GM19240 (cell line): ENCODE results near the gene APOBR.
"Not testable (repeated sequence)": the region's sequence is repeated elsewhere in the genome, so short reads cannot be mapped to it uniquely, and the experiment has no call there.

ENCODE experiments used
- DNase-seq: peaks from one replicate; pipeline ENCODE4 v3.0.0; 2011; ENCODE audit warnings: low spot score; ENCODE audit not compliant: insufficient read length

APOBR gene

GRCh38 chr16:28527100-28527785 lies 32.8 kb downstream of the APOBR start:
- DNase-seq = not testable (repeated sequence)

- no peak for DNase-seq
These were observed 33.5 kb downstream of the APOBR start for GRCh38 chr16:28527985-28528384.

- DNase-seq = no peak
These were observed 34.0 kb downstream of the APOBR start for GRCh38 chr16:28528463-28528867.

GRCh38 chr16:28529124-28529523 lies 34.7 kb downstream of the APOBR start:
- DNase-seq = no peak

GRCh38 chr16:28531777-28532744 lies 37.6 kb downstream of the APOBR start:
- DNase-seq = no peak

GRCh38 chr16:28532940-28533647 lies 38.7 kb downstream of the APOBR start:
- DNase-seq = no peak

GRCh38 chr16:28534542-28535373 lies 40.3 kb downstream of the APOBR start:
- no peak for DNase-seq

GRCh38 chr16:28537076-28537475 lies 42.6 kb downstream of the APOBR start:
- no peak for DNase-seq

- DNase-seq = no peak
These were observed 43.7 kb downstream of the APOBR start for GRCh38 chr16:28537964-28538732.

GRCh38 chr16:28538733-28539596 lies 44.5 kb downstream of the APOBR start, which contains the start of gene NUPR1:
NUPR1 (minus strand) TSS chr16:28538974; CDS start chr16:28538907, 67 bp downstream.
- no peak for DNase-seq

- DNase-seq = no peak
These were observed 45.9 kb downstream of the APOBR start for GRCh38 chr16:28540346-28540745.

GRCh38 chr16:28542646-28543045 lies 48.2 kb downstream of the APOBR start:
- no peak for DNase-seq

- DNase-seq = no peak
These were observed 48.6 kb downstream of the APOBR start for GRCh38 chr16:28543072-28543471.

- DNase-seq = no peak
These were observed 50.6 kb downstream of the APOBR start for GRCh38 chr16:28544998-28545397.

- DNase-seq = not testable (repeated sequence)
These were observed 51.5 kb downstream of the APOBR start for GRCh38 chr16:28545964-28546363.

GRCh38 chr16:28546626-28547025 lies 52.2 kb downstream of the APOBR start:
- no peak for DNase-seq

- DNase-seq = no peak
These were observed 53.9 kb downstream of the APOBR start for GRCh38 chr16:28548306-28548802.
